ENCODE measurements around the gene TBC1D14.

DNA sequence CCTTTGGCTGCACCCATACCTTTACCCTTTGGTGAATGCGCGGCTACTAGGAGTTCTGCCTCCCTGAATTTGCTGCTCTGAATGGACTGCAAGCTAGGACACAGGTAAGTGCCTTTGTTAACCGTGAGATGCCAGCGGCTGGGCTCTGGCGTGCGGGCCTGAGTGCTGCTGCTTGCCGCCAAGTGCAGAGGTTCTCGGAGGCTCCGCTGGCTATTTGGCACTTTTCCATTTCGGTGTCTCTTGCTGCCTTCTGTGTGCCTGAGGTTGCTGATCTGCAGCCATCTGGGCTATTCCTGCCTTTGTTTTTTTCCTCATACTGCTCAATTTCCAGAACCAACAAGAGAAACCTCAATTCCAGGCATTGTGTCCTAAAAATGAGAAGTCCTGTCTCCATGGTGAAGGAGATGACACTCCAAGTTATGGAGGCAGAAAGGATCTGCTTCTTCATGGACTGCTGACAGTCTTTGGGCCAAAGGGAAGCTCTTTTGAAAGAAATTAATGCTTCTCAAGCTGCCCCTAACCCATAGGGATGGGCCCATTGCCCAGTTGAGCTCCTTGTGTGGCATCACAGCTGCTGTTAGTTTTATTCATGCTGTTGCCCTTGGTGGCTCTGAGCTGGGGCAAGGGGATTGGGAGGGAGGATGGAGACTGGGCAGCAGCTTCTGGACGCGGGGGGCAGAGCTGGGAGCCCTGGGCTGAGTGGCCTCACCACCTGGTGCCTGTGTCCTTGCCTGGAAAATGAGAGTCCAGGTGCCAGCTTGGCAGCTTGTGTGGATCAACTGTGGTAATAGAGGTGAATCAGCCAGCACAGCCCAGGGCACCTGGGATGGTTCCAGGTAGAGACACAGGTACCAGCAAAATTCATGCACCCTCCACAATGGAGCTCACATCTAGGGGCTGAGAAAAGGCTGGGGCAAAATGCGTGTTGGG is 3.8 kb upstream of the TBC1D14 start:
- TF ChIP-seq BCOR (IDR thresholded peaks at IDR 0.05), result no peak
- no peak for TF ChIP-seq POLR2A (conservative IDR thresholded peaks at IDR 0.05)
- TF ChIP-seq CBFB (CRISPR knock-in tag; IDR thresholded peaks at IDR 0.05), result no peak
- TF ChIP-seq, protein P1, sequence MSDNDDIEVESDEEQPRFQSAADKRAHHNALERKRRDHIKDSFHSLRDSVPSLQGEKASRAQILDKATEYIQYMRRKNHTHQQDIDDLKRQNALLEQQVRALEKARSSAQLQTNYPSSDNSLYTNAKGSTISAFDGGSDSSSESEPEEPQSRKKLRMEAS (CRISPR knock-in tag; IDR thresholded peaks at IDR 0.05), result no peak
- TF ChIP-seq NFXL1 (CRISPR knock-in tag; IDR thresholded peaks at IDR 0.05), result no peak
- TF ChIP-seq, protein P2, sequence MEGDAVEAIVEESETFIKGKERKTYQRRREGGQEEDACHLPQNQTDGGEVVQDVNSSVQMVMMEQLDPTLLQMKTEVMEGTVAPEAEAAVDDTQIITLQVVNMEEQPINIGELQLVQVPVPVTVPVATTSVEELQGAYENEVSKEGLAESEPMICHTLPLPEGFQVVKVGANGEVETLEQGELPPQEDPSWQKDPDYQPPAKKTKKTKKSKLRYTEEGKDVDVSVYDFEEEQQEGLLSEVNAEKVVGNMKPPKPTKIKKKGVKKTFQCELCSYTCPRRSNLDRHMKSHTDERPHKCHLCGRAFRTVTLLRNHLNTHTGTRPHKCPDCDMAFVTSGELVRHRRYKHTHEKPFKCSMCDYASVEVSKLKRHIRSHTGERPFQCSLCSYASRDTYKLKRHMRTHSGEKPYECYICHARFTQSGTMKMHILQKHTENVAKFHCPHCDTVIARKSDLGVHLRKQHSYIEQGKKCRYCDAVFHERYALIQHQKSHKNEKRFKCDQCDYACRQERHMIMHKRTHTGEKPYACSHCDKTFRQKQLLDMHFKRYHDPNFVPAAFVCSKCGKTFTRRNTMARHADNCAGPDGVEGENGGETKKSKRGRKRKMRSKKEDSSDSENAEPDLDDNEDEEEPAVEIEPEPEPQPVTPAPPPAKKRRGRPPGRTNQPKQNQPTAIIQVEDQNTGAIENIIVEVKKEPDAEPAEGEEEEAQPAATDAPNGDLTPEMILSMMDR (IDR thresholded peaks at IDR 0.05 in 2 of 3, conservative IDR thresholded peaks at IDR 0.05 in 1 of 3; ENCODE audit: insufficient read depth in 2 of 3, low read depth in 1 of 3, low read length in 3 of 3), result no peak
- TF ChIP-seq ETV5 (CRISPR knock-in tag; IDR thresholded peaks at IDR 0.05; ENCODE audit: low read depth), result no peak
- TF ChIP-seq, protein P3, sequence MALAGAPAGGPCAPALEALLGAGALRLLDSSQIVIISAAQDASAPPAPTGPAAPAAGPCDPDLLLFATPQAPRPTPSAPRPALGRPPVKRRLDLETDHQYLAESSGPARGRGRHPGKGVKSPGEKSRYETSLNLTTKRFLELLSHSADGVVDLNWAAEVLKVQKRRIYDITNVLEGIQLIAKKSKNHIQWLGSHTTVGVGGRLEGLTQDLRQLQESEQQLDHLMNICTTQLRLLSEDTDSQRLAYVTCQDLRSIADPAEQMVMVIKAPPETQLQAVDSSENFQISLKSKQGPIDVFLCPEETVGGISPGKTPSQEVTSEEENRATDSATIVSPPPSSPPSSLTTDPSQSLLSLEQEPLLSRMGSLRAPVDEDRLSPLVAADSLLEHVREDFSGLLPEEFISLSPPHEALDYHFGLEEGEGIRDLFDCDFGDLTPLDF (CRISPR knock-in tag; IDR thresholded peaks at IDR 0.05), result no peak
- no peak for TF ChIP-seq RFX5 (IDR thresholded peaks at IDR 0.05; ENCODE audit: low read depth, low read length)

All from K562 (cell line).